ENCODE results near the gene LRTM1.

The LRTM1 gene

DNA sequence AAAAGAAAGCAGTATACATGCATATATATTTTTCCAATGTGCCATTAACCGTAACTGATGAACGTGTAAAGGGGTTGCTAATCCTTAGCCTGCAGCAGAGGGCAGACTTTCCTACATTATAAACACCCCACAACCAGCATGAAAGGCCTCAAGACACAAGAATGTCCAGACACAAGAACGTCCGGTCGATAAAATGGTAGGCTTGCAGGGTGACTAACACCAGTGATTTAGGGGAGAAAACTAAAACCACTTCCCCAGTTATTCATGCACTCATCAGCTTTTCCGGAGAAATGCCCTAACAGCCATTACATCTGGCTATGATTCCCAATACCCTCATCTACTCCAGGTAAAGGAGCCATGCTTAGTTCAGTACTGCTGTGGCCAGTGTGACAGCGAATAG lies 57.4 kb downstream of the LRTM1 start:
- TF ChIP-seq, protein P1, sequence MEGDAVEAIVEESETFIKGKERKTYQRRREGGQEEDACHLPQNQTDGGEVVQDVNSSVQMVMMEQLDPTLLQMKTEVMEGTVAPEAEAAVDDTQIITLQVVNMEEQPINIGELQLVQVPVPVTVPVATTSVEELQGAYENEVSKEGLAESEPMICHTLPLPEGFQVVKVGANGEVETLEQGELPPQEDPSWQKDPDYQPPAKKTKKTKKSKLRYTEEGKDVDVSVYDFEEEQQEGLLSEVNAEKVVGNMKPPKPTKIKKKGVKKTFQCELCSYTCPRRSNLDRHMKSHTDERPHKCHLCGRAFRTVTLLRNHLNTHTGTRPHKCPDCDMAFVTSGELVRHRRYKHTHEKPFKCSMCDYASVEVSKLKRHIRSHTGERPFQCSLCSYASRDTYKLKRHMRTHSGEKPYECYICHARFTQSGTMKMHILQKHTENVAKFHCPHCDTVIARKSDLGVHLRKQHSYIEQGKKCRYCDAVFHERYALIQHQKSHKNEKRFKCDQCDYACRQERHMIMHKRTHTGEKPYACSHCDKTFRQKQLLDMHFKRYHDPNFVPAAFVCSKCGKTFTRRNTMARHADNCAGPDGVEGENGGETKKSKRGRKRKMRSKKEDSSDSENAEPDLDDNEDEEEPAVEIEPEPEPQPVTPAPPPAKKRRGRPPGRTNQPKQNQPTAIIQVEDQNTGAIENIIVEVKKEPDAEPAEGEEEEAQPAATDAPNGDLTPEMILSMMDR (IDR thresholded peaks at IDR 0.05; ENCODE audit: low read depth, low read length), result peak; percentile 35

More for the DNA sequence above, 57.4 kb downstream of the LRTM1 start:
- no peaks in the 10 kb centered on the region for H3K27me3 ChIP-seq
- no peaks in the 10 kb centered on the region for H3K4me1 ChIP-seq
- H3K4me3 ChIP-seq (ENCODE audit: low read depth, low read length), result no peak overlapping the region
- H3K36me3 ChIP-seq, result no peaks in the 10 kb centered on the region
- DNase-seq, result no peak
- H3K9me3 ChIP-seq, result no peaks in the 10 kb centered on the region
